H9 (cell line): ENCODE measurements around the gene FLNC. TPM values are rescaled to one million over a fixed set of nuclear protein-coding genes. Genes with fewer than 3 reads are reported as not detected.

Experiments used
- DNase-seq: peaks from one replicate; pipeline ENCODE4 v3.0.0-alpha.2; 2017
- H2AFZ ChIP-seq: one replicate; pipeline ENCODE4 v1.6.1; 2013; ENCODE audit warnings: mild to moderate bottlenecking, low read length, control low read depth, moderate library complexity
- H2AK5ac ChIP-seq: 2 replicates; pipeline ENCODE4 v1.6.1; 2013; ENCODE audit warnings: low read length, control low read depth, mixed read lengths; ENCODE audit not compliant: insufficient read length
- H2BK120ac ChIP-seq: one replicate; pipeline ENCODE4 v1.6.1; 2013; ENCODE audit warnings: low read depth, mild to moderate bottlenecking, low read length, control low read depth, inconsistent platforms; ENCODE audit not compliant: poor library complexity, severe bottlenecking
- H2BK12ac ChIP-seq: 2 replicates; pipeline ENCODE4 v1.6.1; 2013; ENCODE audit warnings: low read length, control low read depth, mixed read lengths, low read depth; ENCODE audit not compliant: insufficient read length
- H2BK15ac ChIP-seq: 2 replicates; pipeline ENCODE4 v1.6.1; 2013; ENCODE audit warnings: low read depth, low read length, control low read depth
- H2BK20ac ChIP-seq: one replicate; pipeline ENCODE4 v1.6.1; 2013; ENCODE audit warnings: low read depth, mild to moderate bottlenecking, low read length, control low read depth, inconsistent platforms; ENCODE audit not compliant: poor library complexity, severe bottlenecking
- H2BK5ac ChIP-seq: 2 replicates; pipeline ENCODE4 v1.6.1; 2013; ENCODE audit warnings: low read length, control low read depth, mixed read lengths; ENCODE audit not compliant: insufficient read length
- H3K14ac ChIP-seq: 2 replicates; pipeline ENCODE4 v1.6.1; 2013; ENCODE audit warnings: low read length, control low read depth; ENCODE audit not compliant: insufficient read depth
- H3K18ac ChIP-seq: 2 replicates; pipeline ENCODE4 v1.6.1; 2013; ENCODE audit warnings: low read depth, mild to moderate bottlenecking, mixed read lengths, low read length, control low read depth; ENCODE audit not compliant: insufficient read length
- H3K23ac ChIP-seq: 2 replicates; pipeline ENCODE4 v1.6.1; 2013; ENCODE audit warnings: low read length, control low read depth, mixed read lengths, low read depth; ENCODE audit not compliant: insufficient read length
- H3K23me2 ChIP-seq: 2 replicates; pipeline ENCODE4 v1.6.1; 2013; ENCODE audit warnings: low read depth, mild to moderate bottlenecking, mixed read lengths, low read length, control low read depth; ENCODE audit not compliant: insufficient read length, poor library complexity, severe bottlenecking
- H3K27ac ChIP-seq: 2 replicates; pipeline ENCODE4 v1.5.1; 2013; ENCODE audit warnings: low read length, control low read depth, mixed read lengths, low read depth; ENCODE audit not compliant: insufficient read length
- H3K27me3 ChIP-seq: 2 replicates; pipeline ENCODE4 v1.6.1; 2013; ENCODE audit warnings: low read length, control low read depth, inconsistent platforms; ENCODE audit not compliant: insufficient read depth
- H3K4ac ChIP-seq: 2 replicates; pipeline ENCODE4 v1.6.1; 2013; ENCODE audit warnings: low read depth, mild to moderate bottlenecking, control low read depth, inconsistent platforms, low read length, moderate library complexity
- H3K4me1 ChIP-seq: 2 replicates; pipeline ENCODE4 v1.6.1; 2013; ENCODE audit warnings: low read length, control low read depth, inconsistent platforms; ENCODE audit not compliant: insufficient read depth
- H3K4me2 ChIP-seq: 2 replicates; pipeline ENCODE4 v1.6.1; 2013; ENCODE audit warnings: low read length, control low read depth, mixed read lengths; ENCODE audit not compliant: insufficient read length, insufficient read depth
- H3K56ac ChIP-seq: 2 replicates; pipeline ENCODE4 v1.6.1; 2013; ENCODE audit warnings: low read depth, mild to moderate bottlenecking, mixed read lengths, low read length, control low read depth; ENCODE audit not compliant: insufficient read length
- H3K79me1 ChIP-seq: 2 replicates; pipeline ENCODE4 v1.6.1; 2013; ENCODE audit warnings: low read depth, mild to moderate bottlenecking, moderate library complexity, low read length, control low read depth, inconsistent platforms; ENCODE audit not compliant: insufficient read depth, poor library complexity, severe bottlenecking
- H3K79me2 ChIP-seq: 2 replicates; pipeline ENCODE4 v1.6.1; 2013; ENCODE audit warnings: low read length, control low read depth, inconsistent platforms; ENCODE audit not compliant: insufficient read depth
- H3K9ac ChIP-seq: 2 replicates; pipeline ENCODE4 v1.6.1; 2013; ENCODE audit warnings: low read length, control low read depth, mixed read lengths; ENCODE audit not compliant: insufficient read length; ENCODE audit errors: extremely low read depth
- H3K9me3 ChIP-seq: one replicate; pipeline ENCODE4 v1.6.1; 2013; ENCODE audit warnings: low read depth, low read length, inconsistent platforms; ENCODE audit not compliant: control insufficient read depth
- H3T11ph ChIP-seq: one replicate; pipeline ENCODE4 v1.6.1; 2013; ENCODE audit warnings: mild to moderate bottlenecking, low read length, control low read depth, inconsistent platforms
- H4K20me1 ChIP-seq: one replicate; pipeline ENCODE4 v1.6.1; 2013; ENCODE audit not compliant: control insufficient read depth, insufficient read length, insufficient read depth
- H4K5ac ChIP-seq: 2 replicates; pipeline ENCODE4 v1.6.1; 2013; ENCODE audit warnings: low read depth, mild to moderate bottlenecking, mixed read lengths, low read length, control low read depth; ENCODE audit not compliant: insufficient read length
- H4K8ac ChIP-seq: replicated peaks from 2 replicates; pipeline ENCODE4 v1.6.1; 2013; ENCODE audit warnings: low read length, control low read depth, mixed read lengths, low read depth; ENCODE audit not compliant: insufficient read length
- H4K91ac ChIP-seq: 2 replicates; pipeline ENCODE4 v1.6.1; 2013; ENCODE audit warnings: low read depth, mild to moderate bottlenecking, moderate library complexity, mixed read lengths, low read length, control low read depth; ENCODE audit not compliant: insufficient read length
- H3K27ac Mint-ChIP-seq, 3 experiments: 2 replicates in 2 of 3; 3 replicates in 1 of 3; pipeline ENCODE4 v1.8.0; 2020 to 2021; ENCODE audit warnings: mixed read lengths in 3 of 3, mild to moderate bottlenecking in 1 of 3, moderate library complexity in 1 of 3
- H3K27me3 Mint-ChIP-seq: 2 replicates; pipeline ENCODE4 v1.8.0; 2021; ENCODE audit warnings: low read depth, mild to moderate bottlenecking, moderate library complexity, mixed read lengths
- H3K36me3 Mint-ChIP-seq, 3 experiments: 2 replicates in 2 of 3; 3 replicates in 1 of 3; pipeline ENCODE4 v1.8.0; 2020 to 2021; ENCODE audit warnings: low read depth in 3 of 3, mixed read lengths in 3 of 3; ENCODE audit not compliant: insufficient read depth in 1 of 3
- H3K4me1 Mint-ChIP-seq, 2 experiments: 2 replicates each; pipeline ENCODE4 v1.8.0; 2020; ENCODE audit warnings: mixed read lengths in 2 of 2
- H3K4me3 Mint-ChIP-seq, 2 experiments: 2 replicates in 1 of 2; 3 replicates in 1 of 2; pipeline ENCODE4 v1.8.0; 2020 to 2021; ENCODE audit warnings: mild to moderate bottlenecking in 2 of 2, mixed read lengths in 2 of 2, moderate library complexity in 1 of 2
- H3K9me3 Mint-ChIP-seq, 2 experiments: 2 replicates in 1 of 2; 3 replicates in 1 of 2; pipeline ENCODE4 v1.8.0; 2020; ENCODE audit warnings: mild to moderate bottlenecking in 2 of 2, mixed read lengths in 2 of 2, moderate library complexity in 1 of 2
- CTCF ChIP-seq: fragments of 200-600 bp; sonication (generic); conservative IDR thresholded peaks from 3 replicates; pipeline ENCODE4 v1.8.0; 2021; ENCODE audit warnings: antibody characterized with exemption, mild to moderate bottlenecking
- WGBS: extraction: QIAGEN DNeasy Blood & Tissue Kit; methylation state at CpG from one replicate; pipeline ENCODE4 v1.1.7; 2013; ENCODE audit warnings: missing lambda C conversion rate, low lambda C conversion rate, mixed read lengths; ENCODE audit not compliant: insufficient read length; ENCODE audit errors: extremely low coverage; 5-methylcytosine and 5-hydroxymethylcytosine counted together
- total RNA-seq: library from RNA; stranded (reverse); gene quantifications from 2 replicates; pipeline ENCODE4 v1.2.1, GENCODE V29; 2021

The FLNC gene
- total RNA-seq, 1 experiment from 2014 or later: 12.2 TPM

- Histone ChIP-seq H3K4me1 (no peaks in the 10 kb centered on the region), H2BK12ac (no peak overlapping the region), H3K79me1 (no peaks in the 10 kb centered on the region), H4K20me1 (no peaks in the 10 kb centered on the region), H3K23me2 (no peaks in the 10 kb centered on the region), H3K4ac (no peak overlapping the region), H2BK5ac (no peak overlapping the region), H2BK120ac (no peak overlapping the region), H4K5ac (no peak overlapping the region), H3K27ac (no peak overlapping the region), H3K56ac (no peak overlapping the region), H3K23ac (no peak overlapping the region), H2BK15ac (no peak overlapping the region), H3K79me2 (no peaks in the 10 kb centered on the region), H2BK20ac (no peak overlapping the region), H4K8ac (no peak overlapping the region), H3T11ph (no peak overlapping the region), H4K91ac (no peak overlapping the region), H3K27me3 (no peaks in the 10 kb centered on the region), H2AFZ (no peak overlapping the region), H3K9ac (no peak overlapping the region), H3K18ac (no peak overlapping the region), H3K9me3 (no peaks in the 10 kb centered on the region), H3K14ac (no peak overlapping the region), H3K4me2 (no peak overlapping the region), H2AK5ac (no peak overlapping the region)
- no CpG with 5 or more reads among the region's 14 CpGs for WGBS
- no peak for DNase-seq
- Mint-ChIP-seq H3K27ac (no peak overlapping the region; a peak in 1 of 7 replicates), H3K36me3 (peaks cover 0 to 4% (median 0%) of the 10 kb centered on the region in 3 experiments; a peak in 1 of 7 replicates), H3K4me3 (no peak overlapping the region), H3K9me3 (no peaks in the 10 kb centered on the region), H3K27me3 (no peaks in the 10 kb centered on the region), H3K4me1 (peaks cover 2 to 5% of the 10 kb centered on the region in 2 experiments; a peak in 3 of 4 replicates)
- TF ChIP-seq CTCF: no peak
Measured at GRCh38 chr7:128846781-128847444, 16.7 kb downstream of the FLNC start.
